HG02623 (cell line): Measurements from ENCODE around the gene MYO7A.

Source experiments
- ATAC-seq: cut with Tn5 transposase; IDR thresholded peaks from one replicate; pipeline ENCODE4 v1.9.1; 2021; ENCODE audit warnings: moderate library complexity; ENCODE audit not compliant: unreplicated experiment

Gene MYO7A

GRCh38 chr11:77211594-77212251, 83.7 kb downstream of the MYO7A start:
- no peak for ATAC-seq

GRCh38 chr11:77212314-77213007, 84.4 kb downstream of the MYO7A start:
- no peak for ATAC-seq

GRCh38 chr11:77213029-77213579, 85.1 kb downstream of the MYO7A start:
- ATAC-seq: no peak

- ATAC-seq: no peak
Observed at GRCh38 chr11:77213589-77214428, 85.8 kb downstream of the MYO7A start.

GRCh38 chr11:77214557-77214956, 86.5 kb downstream of the MYO7A start:
- ATAC-seq: no peak

- no peak for ATAC-seq
Observed at GRCh38 chr11:77215106-77215505, 87.1 kb downstream of the MYO7A start.

- ATAC-seq: no peak
Observed at GRCh38 chr11:77217156-77217555, 89.1 kb downstream of the MYO7A start.

GRCh38 chr11:77223797-77224196, 95.8 kb downstream of the MYO7A start:
- no peak for ATAC-seq

GRCh38 chr11:77230878-77231605, 103.0 kb downstream of the MYO7A start:
- ATAC-seq: no peak

GRCh38 chr11:77231800-77232199, 103.8 kb downstream of the MYO7A start:
- no peak for ATAC-seq

- ATAC-seq: no peak
Observed at GRCh38 chr11:77232242-77232641, 104.2 kb downstream of the MYO7A start.

GRCh38 chr11:77233011-77233410, 105.0 kb downstream of the MYO7A start:
- ATAC-seq: no peak

- no peak for ATAC-seq
Observed at GRCh38 chr11:77236901-77237300, 108.9 kb downstream of the MYO7A start.

- ATAC-seq: no peak
Observed at GRCh38 chr11:77244277-77245027, 116.4 kb downstream of the MYO7A start.

GRCh38 chr11:77249427-77249826, 121.4 kb downstream of the MYO7A start:
- ATAC-seq: no peak

GRCh38 chr11:77250881-77251640, 123.0 kb downstream of the MYO7A start:
- no peak for ATAC-seq

- ATAC-seq: no peak
Observed at GRCh38 chr11:77252555-77253270, 124.7 kb downstream of the MYO7A start.

GRCh38 chr11:77253690-77254089, 125.6 kb downstream of the MYO7A start:
- no peak for ATAC-seq

GRCh38 chr11:77259641-77260040, 131.6 kb downstream of the MYO7A start:
- no peak for ATAC-seq
